ENCODE results near the gene ASB10.

Gene ASB10

DNA sequence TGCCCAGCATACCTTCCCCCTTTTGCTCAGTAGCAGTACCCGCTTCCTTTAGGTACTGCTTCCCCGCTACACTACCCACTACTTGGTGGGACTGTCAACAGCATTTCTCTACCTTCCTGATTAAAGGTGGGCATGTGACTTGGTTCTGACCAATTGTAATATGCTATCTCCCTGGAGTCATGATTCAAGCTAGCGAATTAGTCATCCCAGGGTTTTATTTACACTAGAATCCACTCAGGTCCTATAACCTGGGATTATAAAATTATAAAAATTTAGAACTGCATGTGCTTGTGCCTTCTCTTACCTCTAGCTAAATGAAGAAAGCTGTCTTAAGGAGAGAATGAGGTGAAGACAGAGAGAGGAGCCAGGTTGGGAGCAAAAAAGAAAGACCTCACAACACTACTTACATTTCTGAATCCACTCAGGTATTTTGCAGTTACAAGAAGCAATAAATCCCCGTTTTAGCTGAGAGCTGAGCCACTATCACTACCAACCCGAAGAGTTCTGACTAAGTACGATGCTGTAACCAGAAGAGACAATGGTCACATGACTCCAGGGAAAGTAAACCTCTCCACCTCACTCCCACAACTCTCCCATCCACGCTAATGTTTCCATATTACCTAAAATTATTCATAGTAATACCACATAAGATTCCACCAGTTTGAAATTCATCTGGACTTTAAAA lies 29.3 kb downstream of the ASB10 start:
- DNase-seq, result no peak

DNA sequence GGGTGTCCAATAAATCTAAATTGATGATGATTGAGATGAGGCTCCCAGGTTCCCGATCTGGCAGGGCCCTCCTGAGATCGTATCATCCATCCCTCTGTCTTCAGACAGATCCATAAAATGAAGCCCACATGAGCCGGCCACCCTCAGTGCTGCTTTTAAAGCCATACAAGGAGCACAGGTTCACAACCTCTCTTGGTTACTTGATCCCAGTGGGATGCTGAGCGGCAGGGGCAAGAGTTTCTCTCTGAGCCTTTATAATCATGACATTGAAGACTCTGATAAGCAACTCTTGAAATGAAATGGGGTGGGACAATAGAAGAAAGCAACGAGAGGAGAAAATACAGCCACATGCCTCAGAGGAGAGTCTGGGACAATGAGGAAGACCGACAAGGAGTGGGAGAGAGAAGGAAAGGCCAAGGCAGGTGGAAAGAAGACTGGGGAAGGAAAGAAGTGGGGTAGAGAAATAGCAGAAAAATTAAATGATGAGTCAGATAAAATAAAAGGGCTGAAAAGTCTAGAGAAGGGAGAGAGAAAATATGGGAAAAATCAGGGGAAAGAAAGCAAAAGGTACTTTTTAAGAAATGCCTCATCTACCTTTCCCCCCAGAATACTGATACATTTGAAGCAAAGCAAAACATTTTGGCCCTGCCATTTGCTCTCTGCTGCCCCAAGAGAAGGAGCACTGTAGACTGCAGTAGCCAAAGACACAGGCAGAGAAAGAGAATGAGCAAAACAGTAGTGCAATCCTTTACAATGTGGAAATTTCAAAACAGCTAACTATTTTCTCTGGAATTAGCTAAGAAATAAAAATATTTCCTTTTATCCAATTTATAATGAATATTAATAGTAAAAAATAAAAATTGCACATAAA lies 34.2 kb downstream of the ASB10 start:
- DNase-seq, result no peak

DNA sequence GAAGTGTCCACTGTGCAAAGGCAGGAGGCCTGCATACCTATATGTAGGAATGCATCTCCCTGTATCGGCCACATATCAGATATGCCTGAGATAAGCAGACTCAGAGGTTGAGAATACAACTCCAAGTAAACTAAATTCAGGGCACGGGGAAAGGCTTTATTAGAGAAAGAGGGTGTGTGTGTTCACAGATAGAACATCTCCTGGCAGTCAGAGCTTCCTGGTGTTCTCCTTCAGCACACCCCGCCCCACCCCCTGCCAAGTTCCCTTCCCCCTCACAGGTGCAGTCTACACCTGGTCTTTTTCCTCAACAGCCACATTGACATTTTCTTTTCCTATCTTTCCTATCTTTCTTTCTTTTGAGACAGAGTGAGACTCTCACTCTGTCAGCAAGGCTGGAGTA lies 36.7 kb downstream of the ASB10 start:
- no peak for DNase-seq

DNA sequence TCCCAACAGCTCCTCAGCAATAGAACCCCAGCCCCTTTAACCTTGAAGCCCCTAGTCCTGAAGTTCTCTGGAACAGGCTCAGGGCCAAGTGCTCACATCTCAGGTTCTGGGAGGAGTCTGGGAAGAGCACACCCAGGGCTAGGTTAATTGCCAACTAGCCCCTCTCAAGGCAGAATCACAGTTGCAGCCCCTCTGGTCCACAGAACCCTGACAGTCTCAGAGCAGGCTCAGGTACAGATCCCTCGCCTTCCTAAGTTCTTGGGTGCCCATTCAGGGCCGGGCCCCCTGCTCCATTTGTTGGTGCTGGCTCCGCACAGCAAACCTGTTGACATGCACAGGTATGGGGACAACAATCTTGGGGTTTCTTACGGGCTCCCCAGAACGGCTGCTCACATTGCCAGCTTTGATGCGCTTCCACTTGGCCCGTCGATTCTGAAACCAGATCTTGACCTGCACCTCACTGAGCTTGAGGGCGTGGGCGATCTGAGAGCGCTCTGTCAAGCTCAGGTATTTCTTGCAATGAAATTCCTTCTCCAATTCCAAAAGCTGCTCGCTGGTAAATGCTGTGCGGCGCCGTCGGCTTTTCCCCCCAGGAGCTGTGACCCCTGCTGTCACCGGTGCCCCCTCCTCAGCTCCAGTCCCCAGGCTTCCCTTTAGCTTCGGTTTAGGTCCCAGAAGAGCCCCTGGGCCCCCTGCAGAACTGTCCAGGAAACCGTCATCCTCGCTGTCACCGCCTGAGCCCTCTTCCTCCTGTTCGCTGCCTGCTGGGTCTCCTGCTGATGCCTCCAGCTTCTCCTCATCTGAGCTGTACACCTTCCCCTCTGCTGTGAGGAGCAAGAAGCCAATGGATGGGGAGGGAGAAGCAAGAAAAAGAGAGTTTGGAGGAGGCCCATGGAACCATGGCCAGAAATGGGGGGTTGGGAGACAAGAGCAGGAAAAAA lies 38.5 kb downstream of the ASB10 start:
- DNase-seq, result no peak

DNA sequence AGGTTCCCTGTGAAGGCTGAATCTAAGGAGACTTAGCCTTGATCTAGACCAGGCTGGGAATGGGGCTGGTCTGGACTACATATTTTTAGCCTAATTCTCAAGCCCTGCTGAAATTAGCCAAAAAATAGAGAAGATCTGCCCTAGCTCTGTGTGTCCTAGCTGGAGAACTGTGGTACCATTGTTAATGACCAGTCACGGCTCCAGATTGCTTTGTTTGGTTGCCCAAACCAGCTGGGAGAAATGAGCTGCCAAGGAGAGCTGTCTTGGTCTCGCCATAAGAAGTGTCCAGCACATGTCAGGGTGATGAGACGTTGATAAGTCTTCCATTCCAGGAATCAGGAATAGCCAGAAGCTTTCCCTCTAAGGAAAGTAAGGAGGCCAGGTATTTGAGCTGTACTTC lies 40.3 kb downstream of the ASB10 start:
- no peak for DNase-seq

DNA sequence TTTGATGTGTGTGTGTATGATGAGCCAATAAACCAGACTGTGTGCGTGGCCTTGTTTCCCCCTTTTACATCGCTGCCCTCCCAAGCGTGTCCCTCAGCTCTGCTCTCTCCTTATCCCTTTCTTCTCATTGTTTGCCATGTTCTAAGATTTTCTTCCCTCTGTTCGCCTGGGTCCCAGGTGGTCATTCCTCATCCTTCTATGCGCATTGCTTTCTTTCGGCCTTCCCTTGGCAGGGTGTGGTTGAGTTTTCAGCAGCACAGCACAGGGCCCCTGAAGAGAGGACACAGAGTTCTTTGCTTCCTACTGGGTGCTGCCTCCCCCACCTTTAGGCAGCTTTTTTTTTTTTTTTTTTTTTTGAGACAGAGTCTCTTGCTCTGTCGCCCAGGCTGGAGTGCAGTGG lies 42.7 kb downstream of the ASB10 start:
- DNase-seq, result no peak

DNA sequence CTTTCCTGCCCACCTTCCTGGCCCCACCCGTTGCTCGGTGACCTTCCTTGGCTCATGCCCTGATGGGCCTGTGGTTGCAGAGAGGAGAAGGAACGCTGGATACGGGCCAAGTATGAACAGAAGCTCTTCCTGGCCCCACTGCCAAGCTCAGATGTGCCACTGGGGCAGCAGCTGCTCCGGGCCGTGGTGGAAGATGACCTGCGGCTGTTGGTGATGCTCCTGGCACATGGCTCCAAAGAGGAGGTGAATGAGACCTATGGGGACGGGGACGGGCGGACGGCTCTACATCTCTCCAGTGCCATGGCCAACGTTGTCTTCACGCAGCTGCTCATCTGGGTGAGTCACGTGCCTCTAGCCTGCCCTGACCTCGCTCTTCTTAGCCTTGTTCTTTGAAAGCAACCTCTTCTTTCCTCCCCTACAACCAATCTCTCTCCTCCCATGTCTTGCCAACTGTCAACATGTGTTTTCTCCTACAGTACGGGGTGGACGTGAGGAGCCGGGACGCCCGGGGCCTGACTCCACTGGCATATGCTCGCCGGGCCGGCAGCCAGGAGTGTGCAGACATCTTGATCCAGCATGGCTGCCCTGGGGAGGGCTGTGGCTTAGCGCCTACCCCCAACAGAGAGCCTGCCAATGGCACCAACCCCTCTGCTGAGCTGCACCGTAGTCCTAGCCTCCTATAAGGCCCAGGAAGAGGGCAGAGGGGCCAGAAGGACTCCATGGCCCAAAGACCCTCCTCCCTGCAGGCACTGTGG lies 43.6 kb downstream of the ASB10 start:
- DNase-seq, result no peak

DNA sequence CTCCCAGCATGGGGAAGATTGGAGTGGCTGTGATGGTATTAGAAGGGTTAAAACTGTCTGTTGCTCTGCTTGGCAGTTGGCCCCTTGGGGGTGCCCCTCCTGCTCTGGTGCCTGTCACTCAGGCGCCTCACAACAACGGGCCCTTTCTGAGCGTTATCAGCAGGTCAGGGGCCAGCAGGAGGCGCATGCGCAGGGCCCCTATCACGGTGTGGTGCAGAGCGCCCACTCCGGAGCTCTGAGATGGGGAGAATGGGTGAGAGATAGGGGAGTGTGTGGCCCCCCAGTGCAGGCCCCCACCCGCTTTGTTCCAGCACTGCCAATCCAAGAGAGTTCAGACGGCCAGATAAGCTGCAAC lies 44.4 kb downstream of the ASB10 start:
- no peak for DNase-seq

DNA sequence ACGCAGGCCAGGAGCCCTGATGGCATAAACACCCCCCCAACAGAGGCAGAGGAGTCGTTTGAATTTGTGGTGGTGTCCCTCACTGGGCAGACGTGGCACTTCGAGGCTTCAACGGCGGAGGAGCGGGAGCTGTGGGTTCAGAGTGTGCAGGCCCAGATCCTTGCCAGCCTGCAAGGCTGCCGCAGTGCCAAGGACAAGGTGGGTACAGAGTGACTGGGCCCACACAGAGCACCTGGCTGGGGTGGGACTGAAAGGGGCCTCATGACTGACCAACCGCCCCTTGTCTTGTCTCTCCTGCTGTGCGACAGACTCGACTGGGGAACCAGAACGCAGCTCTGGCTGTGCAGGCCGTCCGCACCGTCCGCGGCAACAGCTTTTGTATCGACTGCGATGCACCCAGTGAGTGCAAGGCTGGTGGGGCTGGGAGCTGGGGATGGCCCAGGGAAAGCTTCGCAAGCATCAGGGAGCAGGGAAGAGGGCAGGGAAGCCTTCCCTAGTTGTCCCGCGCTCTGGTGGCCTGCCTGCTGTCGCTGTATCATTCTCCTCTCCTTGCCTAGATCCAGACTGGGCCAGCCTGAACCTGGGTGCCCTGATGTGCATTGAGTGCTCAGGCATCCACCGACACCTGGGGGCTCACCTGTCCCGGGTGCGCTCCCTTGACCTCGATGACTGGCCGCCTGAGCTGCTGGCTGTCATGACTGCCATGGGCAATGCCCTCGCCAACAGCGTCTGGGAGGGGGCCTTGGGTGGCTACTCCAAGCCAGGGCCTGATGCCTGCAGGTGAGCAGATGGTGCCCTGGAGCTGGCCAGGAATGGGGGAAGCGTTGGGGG lies 45.0 kb downstream of the ASB10 start:
- DNase-seq, result no peak

DNA sequence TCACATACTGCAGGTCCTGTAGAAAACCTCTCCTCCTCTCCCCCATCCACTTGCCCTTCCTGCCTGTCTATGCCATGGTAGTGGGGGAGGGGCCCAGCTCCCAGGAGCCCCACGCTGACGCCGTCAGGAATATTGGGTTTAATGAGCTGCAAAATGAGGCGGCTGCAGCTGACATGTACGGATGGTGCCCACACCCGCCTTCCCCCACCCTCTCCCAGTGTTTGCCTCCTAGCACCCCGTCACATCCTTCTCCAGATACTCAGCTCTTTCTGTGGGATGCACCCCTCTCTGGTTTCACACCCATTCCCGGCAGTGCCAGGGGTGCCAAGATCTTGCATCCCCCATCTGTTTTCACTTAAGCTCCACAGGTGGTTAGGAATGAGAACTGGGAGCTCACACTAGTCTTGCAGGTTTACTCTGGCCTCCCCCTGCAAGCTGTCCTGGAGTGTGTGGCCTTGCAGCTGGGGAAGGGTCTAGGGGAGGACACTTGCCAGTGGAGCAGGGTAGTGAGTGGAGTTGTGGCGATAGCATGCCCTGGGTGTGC lies 45.7 kb downstream of the ASB10 start:
- no peak for DNase-seq

DNA sequence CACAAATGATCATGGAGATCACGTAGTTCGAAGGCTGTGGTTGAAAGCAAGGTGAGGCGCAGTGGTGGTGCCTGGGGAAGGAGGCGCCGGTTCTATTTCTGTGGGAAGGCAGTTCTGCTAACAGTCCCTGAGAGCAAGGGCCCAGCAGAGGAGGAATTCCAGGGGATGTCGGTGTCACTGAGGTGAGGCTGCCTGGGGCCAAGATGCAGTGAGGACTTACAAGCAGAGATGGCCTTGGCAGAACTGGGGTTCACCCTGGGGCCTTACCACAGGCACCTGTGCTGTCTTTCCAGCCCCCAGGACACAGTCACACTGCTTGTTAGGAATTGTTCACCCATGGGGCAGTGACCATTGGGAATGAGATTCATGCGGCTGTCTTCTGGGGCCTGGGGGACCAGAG lies 46.2 kb downstream of the ASB10 start:
- no peak for DNase-seq

DNA sequence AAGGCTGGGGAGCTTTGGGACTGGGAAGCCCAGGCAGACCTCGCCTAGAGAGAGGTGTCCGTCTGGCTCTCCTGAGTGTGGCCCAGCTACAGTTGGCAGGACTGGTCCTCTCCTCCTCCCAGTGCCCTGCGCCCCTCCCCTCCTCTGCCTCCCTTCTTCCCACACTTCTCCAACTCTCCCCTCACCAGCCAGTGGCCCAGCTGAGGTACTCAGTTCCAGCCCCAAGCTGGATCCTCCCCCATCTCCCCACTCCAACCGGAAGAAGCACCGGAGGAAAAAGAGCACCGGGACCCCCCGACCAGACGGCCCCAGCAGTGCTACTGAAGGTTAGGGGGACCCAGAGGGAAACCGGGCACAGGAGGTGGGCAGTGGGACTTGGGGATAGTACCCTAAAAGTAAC lies 47.3 kb downstream of the ASB10 start:
- peak; percentile 21 for DNase-seq

DNA sequence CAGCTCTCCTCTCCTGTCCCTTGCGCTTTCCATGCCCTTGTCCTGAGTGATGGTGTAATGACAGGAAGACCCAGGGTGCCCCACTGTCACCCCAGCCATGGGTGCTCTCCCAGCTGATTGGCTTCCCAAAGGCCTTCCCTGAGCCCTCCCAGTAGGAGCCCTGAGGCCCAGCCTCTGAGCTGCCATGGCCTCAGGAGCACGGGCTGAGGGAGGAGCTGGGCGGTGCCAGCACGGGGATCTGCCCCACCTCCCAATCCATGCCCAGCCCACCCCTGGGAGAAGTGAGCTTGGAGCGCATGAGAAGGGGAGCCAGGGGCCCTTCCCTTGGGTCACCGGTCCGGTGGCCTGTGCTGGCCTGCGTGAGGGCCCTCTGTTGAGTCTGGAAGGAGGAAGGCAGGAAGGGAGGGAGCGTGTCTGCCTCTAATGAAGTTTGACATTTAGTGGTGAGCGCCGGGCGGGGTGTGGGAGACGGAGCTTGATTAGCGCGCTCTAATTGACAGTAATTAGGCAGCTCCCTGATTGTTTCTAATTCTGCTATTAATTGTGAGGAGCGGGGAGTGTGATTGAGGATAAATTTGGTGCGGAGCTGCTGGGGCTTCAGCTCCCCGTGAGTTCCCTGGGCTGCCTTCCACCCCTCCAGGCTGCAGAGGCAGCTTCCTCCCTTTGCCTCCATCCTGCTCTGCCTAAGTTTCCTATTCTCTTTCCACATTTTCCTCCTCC lies 47.8 kb downstream of the ASB10 start:
- DNase-seq, result peak; percentile 16

DNA sequence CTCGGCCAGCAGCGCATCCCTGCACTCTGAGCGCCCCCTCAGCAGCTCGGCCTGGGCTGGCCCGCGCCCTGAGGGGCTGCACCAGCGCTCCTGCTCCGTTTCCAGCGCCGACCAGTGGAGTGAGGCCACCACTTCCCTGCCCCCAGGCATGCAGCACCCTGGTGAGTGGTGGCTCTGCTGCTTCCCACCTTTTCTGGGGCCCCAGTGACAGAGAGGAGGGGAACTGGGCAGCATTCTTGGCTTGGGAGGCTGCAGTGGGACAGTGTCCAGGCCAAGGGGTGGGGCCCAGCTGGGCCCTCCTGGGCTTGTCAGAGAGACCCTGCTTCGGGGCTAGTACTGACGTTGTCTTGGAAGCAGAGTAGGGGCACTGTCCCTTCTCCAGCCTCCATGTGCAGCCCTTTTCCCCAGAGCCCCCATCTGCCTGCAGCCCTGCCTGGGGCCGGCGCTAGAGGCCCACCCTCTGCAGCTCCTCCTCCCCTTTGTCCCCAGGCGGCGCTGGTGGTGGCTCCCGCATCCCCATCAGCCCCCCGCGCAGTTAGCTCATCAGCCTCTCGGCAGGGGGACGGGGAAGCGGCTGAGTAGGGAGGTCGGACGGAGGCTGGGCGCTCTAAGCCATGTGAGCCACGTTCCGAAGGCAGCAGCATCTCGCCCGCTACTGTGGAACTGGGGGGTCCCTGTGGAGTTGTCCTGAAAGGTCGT lies 48.7 kb downstream of the ASB10 start:
- DNase-seq, result peak; percentile 23

DNA sequence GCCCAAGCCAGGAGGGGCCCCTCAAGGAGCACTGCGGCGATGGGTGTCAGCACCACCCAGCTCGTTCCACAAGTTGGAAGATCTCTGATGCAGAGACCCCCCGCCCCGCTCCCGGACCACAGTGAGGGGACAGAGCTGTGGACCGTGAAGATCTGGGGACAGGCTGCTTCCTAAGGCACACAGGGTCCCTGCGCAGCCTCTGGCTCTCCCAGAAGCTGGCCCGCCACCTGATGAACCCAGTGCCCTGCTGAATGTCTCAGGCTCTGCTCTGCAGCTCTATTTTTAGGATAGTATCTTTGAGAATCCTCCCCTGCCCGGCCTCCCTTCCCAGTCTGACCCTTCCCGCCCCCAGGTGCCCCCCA lies 49.3 kb downstream of the ASB10 start:
- peak; percentile 12 for DNase-seq

DNA sequence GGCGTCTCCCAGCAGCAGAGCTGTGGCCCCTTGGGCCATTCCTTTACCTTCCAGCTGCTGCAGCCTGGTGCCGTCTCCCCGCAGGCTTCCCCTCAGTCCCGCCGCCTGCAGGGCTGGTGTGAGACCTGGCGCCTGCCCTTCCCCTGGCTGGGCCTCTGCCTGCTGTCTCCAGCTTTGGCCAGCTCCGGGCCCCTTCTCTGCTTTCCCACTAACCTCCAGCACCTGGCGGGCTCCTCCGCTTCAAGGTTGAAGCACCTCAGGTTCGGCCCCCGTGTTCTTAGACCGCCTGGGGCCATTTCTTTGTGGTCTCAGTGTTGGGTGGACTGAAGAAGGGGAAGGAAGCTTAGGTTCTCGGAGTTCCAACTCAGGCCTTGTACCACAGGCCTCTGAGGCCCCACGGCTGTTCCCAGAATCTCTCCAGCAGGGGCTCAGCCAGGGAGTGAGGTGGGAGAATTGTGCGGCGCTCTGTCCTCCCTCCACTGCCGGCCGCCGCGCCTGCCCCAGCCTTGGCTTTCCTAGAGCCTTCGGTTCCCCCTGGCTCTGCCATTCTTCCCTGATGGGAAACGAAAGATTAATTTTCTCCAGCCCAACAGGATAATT lies 49.9 kb downstream of the ASB10 start:
- DNase-seq, result peak; percentile 19

DNA sequence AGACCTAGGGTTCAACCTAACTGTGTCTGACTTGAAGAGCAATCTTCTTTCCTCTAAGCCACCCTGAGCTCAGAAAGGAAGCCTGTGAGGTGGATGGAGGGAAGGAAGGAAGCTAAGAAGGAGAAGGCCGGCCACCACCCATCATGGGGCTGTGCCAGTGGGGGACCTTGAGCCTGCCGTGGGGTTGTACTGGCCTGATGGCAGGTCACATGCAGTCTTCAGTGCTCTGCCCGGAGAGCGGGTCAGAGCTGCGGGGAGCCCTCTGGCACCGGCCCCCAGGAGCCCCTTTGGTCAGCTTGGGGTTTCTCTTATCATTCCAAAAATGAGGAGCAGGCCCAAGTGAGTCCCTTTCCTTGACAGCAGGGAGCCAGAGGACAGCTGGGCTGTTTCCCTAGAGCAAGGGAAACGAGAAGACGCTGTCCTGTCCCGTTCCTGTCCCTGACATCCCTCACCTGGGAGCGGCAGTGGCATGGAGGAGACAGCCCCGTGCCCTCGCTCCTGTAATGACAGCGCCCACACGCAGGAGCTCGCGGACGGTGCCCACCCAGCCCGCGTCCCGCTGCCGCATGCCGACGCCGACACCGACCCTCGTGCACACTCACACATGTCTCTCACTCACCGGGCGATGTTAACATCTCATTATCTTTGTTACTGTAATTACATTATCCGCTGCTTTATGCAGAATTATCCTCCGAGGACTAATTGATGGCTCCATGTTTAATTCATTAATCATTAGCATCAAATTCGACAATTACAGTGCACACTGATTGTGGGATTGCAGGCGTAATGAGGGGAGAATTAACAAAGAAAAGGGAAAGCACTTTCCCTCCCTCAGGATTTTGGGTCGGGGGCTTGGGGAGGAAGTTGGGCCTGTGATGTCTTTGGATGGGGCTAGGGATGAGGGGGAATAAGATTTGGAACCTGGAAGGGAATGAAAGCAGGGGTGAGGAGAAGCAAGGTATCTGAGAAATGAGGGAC lies 50.9 kb downstream of the ASB10 start:
- DNase-seq, result no peak

DNA sequence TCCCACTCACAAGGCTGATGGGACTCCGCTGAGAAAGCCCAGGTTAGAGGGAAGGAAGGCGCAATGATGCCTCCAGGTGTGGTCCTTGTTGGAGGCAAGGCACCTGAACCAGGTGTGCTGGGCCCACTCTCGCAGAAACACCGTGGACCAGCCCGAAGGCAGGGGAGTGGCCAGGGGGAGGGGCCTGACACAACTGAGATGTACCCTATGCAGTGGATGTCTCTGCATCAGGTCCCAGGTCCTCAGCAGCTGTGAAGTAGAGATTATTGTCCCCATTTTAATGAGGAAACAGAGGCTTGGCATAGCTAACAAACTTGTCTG lies 51.6 kb downstream of the ASB10 start:
- DNase-seq, result no peak

Measured in activated CD4-positive, CD25-positive, alpha-beta regulatory T cell treated with anti-CD3 and anti-CD28 coated beads, Interleukin-2, amount 50 U/mL, for 72 hours (primary cell).